Breast epithelium (tissue), 3 donors: ENCODE measurements around the gene GMDS.

Experiments
- POLR2A ChIP-seq: fragments of 450-650 bp; IDR thresholded peaks from one replicate; pipeline ENCODE4 v1.6.1; 2016; ENCODE audit warnings: antibody characterized with exemption, mild to moderate bottlenecking, moderate library complexity
- TF ChIP-seq, protein P1 (sequence below), 3 donors: fragments of 450-650 bp; IDR thresholded peaks; one replicate each; pipeline ENCODE4 v1.5.1; 2016 to 2017; ENCODE audit warnings: antibody characterized with exemption in 3 of 3, mild to moderate bottlenecking in 3 of 3, moderate library complexity in 3 of 3

GRCh38 chr6:1930356-1930755 lies 315.0 kb downstream of the GMDS start:
- TF ChIP-seq POLR2A = no peak
- TF ChIP-seq, protein P1, sequence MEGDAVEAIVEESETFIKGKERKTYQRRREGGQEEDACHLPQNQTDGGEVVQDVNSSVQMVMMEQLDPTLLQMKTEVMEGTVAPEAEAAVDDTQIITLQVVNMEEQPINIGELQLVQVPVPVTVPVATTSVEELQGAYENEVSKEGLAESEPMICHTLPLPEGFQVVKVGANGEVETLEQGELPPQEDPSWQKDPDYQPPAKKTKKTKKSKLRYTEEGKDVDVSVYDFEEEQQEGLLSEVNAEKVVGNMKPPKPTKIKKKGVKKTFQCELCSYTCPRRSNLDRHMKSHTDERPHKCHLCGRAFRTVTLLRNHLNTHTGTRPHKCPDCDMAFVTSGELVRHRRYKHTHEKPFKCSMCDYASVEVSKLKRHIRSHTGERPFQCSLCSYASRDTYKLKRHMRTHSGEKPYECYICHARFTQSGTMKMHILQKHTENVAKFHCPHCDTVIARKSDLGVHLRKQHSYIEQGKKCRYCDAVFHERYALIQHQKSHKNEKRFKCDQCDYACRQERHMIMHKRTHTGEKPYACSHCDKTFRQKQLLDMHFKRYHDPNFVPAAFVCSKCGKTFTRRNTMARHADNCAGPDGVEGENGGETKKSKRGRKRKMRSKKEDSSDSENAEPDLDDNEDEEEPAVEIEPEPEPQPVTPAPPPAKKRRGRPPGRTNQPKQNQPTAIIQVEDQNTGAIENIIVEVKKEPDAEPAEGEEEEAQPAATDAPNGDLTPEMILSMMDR (IDR thresholded peaks at IDR 0.05) = no peak
